Caco-2 (cell line): ENCODE data around the gene ATF7IP. TPM values are rescaled to one million over a fixed set of nuclear protein-coding genes. Genes with fewer than 3 reads are reported as not detected.

ENCODE experiments used
- BruUV-seq: library from RNA; stranded (reverse); fragments of 400-500 nt; replicated peaks from 2 replicates; lab custom pipeline; 2021; lab: Mats Ljungman, UMichigan
- CTCF ChIA-PET: fragments of 300-600 bp; sonication (Branson Sonifier 250); formaldehyde crosslinking; loops from one replicate; lab custom pipeline; 2022; ENCODE audit warnings: antibody characterized with exemption; lab: Charles Lee
- POLR2A ChIA-PET: fragments of 300-600 bp; sonication (Branson Sonifier 250); formaldehyde crosslinking; loops from one replicate; lab custom pipeline; 2022; ENCODE audit warnings: antibody characterized with exemption; lab: Charles Lee
- DNase-seq, 2 experiments: peaks; one replicate each; pipeline versions ENCODE4 v3.0.0 to v3.0.0-alpha.2; 2020 to 2022
- H3K27me3 ChIP-seq: replicated peaks from 2 replicates; pipeline ENCODE4 v1.6.0; 2011; ENCODE audit warnings: low read length; ENCODE audit not compliant: control insufficient read depth, insufficient read depth
- H3K36me3 ChIP-seq: 2 replicates; pipeline ENCODE4 v1.5.1; 2011; ENCODE audit warnings: low read length; ENCODE audit not compliant: control insufficient read depth, insufficient read depth
- H3K4me1 ChIP-seq: fragments of 250-450 bp; sonication (Bioruptor Pico); 2 replicates; pipeline ENCODE4 v1.5.1; 2020; ENCODE audit warnings: mild to moderate bottlenecking
- H3K4me3 ChIP-seq: 2 replicates; pipeline ENCODE4 v1.5.1; 2011; ENCODE audit warnings: low read depth, mild to moderate bottlenecking, control low read depth, low read length
- H3K9me3 ChIP-seq: fragments of 250-450 bp; sonication (Bioruptor Pico); 2 replicates; pipeline ENCODE4 v1.5.1; 2020; ENCODE audit warnings: mild to moderate bottlenecking, moderate library complexity
- H3K27ac Mint-ChIP-seq: one replicate; pipeline ENCODE4 v1.8.0; 2022; ENCODE audit warnings: mixed read lengths; ENCODE audit not compliant: unreplicated experiment
- H3K27me3 Mint-ChIP-seq: one replicate; pipeline ENCODE4 v1.8.0; 2022; ENCODE audit warnings: mixed read lengths; ENCODE audit not compliant: insufficient read depth, unreplicated experiment
- H3K36me3 Mint-ChIP-seq: one replicate; pipeline ENCODE4 v1.8.0; 2022; ENCODE audit warnings: mild to moderate bottlenecking, mixed read lengths; ENCODE audit not compliant: insufficient read depth, unreplicated experiment
- H3K4me1 Mint-ChIP-seq: one replicate; pipeline ENCODE4 v1.8.0; 2022; ENCODE audit warnings: low read depth, mixed read lengths; ENCODE audit not compliant: unreplicated experiment
- H3K4me3 Mint-ChIP-seq: one replicate; pipeline ENCODE4 v1.8.0; 2022; ENCODE audit warnings: mild to moderate bottlenecking, moderate library complexity, mixed read lengths; ENCODE audit not compliant: unreplicated experiment
- H3K9me3 Mint-ChIP-seq: one replicate; pipeline ENCODE4 v1.8.0; 2022; ENCODE audit warnings: mixed read lengths; ENCODE audit not compliant: unreplicated experiment
- CTCF ChIP-seq, 2 experiments: fragments of 200-600 bp in 1 of 2; IDR thresholded peaks; 1 replicate in 1 of 2; 2 replicates in 1 of 2; pipeline versions ENCODE4 v1.5.1 to v1.8.0; 2011 to 2022; ENCODE audit warnings: antibody characterized with exemption in 1 of 2, control low read depth in 1 of 2, inconsistent platforms in 1 of 2, low read depth in 1 of 2, low read length in 1 of 2, mild to moderate bottlenecking in 1 of 2, moderate library complexity in 1 of 2; ENCODE audit not compliant: insufficient read depth in 1 of 2, severe bottlenecking in 1 of 2, unreplicated experiment in 1 of 2
- intact Hi-C: fragments of 100-400 bp; cut with micrococcal nuclease; formaldehyde crosslinking; loops from one replicate; pipeline ENCODE4 v1.10.0; 2022; ENCODE audit not compliant: unreplicated experiment
- total RNA-seq: library from RNA; stranded (reverse); gene quantifications from 2 replicates; pipeline ENCODE4 v1.2.3, GENCODE V29; 2022

Gene ATF7IP
- total RNA-seq, 1 experiment from 2014 or later: 107 TPM

DNA sequence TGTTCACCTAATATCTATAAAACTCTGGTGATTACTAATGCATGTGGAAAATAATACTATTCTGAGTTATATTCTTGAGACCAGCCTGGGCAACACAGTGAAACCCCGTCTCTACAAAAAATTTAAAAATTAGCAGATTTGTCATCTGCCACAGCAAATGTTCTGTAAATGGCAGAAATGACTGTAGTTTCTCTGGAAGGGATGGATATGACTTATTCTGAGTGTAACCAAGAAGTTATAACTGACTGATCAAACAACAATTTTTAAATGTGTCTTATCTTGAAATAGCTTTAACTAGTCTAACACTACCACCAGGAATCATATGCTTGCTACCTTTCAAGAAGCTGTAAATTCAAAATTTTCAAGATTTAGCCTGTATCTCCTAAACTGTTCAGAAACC lies 113.5 kb downstream of the ATF7IP start:
- Histone ChIP-seq H3K4me1 (no peaks in the 10 kb centered on the region), H3K27me3 (no peaks in the 10 kb centered on the region), H3K4me3 (no peak overlapping the region), H3K36me3 (no peaks in the 10 kb centered on the region), H3K9me3 (peaks cover 6% of the 10 kb centered on the region)
- intact Hi-C loops: no loop called here
- no peaks in the 10 kb centered on the region for H3K4me1 Mint-ChIP-seq
- peaks cover 67% of the 10 kb centered on the region for H3K36me3 Mint-ChIP-seq
- CTCF ChIA-PET: no interaction called here
- peaks cover 11% of the 10 kb centered on the region for H3K9me3 Mint-ChIP-seq
- H3K27me3 Mint-ChIP-seq: no peaks in the 10 kb centered on the region
- no peak for DNase-seq
- no TSS peak for BruUV-seq
- H3K27ac Mint-ChIP-seq: no peak overlapping the region
- POLR2A ChIA-PET: no interaction called here
- no peak overlapping the region for H3K4me3 Mint-ChIP-seq
- TF ChIP-seq CTCF (IDR thresholded peaks at IDR 0.05; ENCODE audit: insufficient read depth in 1 of 2, low read depth in 1 of 2, low read length in 1 of 2, severe bottlenecking in 1 of 2, unreplicated experiment in 1 of 2): no peak

DNA sequence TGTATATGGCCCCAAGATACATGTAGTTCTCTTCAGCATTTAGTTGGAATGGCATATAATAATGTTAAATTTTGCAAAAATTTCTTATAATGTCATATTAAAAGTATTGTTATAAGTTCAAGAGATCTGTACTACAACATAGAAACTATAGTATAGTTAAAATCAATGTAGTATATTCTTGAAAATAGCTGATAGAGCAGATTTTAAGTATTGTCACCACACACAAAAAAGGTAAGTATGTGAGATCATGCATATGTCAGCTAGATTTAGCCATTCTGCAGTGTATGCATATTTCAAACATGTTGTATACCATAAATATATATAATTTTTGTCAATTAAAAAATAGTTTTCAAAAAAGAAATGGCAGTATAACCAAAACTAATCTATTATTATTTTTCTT lies 115.7 kb downstream of the ATF7IP start:
- ChIA-PET CTCF (no interaction called here), POLR2A (no interaction called here)
- Histone ChIP-seq H3K36me3 (no peaks in the 10 kb centered on the region), H3K27me3 (no peaks in the 10 kb centered on the region), H3K4me1 (no peaks in the 10 kb centered on the region), H3K4me3 (no peak overlapping the region), H3K9me3 (no peaks in the 10 kb centered on the region)
- no peak for TF ChIP-seq CTCF (IDR thresholded peaks at IDR 0.05; ENCODE audit: insufficient read depth in 1 of 2, low read depth in 1 of 2, low read length in 1 of 2, severe bottlenecking in 1 of 2, unreplicated experiment in 1 of 2)
- no TSS peak for BruUV-seq
- Mint-ChIP-seq H3K4me1 (no peaks in the 10 kb centered on the region), H3K9me3 (no peaks in the 10 kb centered on the region), H3K36me3 (peaks cover 65% of the 10 kb centered on the region), H3K27ac (no peak overlapping the region), H3K4me3 (no peak overlapping the region), H3K27me3 (no peaks in the 10 kb centered on the region)
- DNase-seq: no peak
- intact Hi-C loops: no loop called here

DNA sequence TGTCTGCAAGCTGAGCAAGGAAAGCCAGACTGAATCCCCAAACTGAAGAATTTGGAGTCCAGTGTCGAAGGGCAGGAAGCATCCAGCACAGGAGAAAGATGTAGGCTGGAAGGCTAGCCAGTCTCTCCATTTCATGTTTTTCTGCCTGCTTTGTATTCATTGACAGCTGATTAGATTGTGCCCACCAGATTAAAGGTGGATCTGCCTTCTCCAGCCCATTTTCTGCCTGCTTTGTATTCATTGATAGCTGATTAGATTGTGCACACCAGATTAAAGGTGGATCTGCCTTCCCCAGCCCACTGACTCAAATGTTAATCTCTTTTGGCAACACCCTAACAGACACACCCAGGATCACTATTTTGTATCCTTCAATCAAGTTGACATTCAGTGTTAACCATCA lies 116.9 kb downstream of the ATF7IP start:
- H3K4me1 Mint-ChIP-seq: no peaks in the 10 kb centered on the region
- DNase-seq: no peak
- no peak for TF ChIP-seq CTCF (IDR thresholded peaks at IDR 0.05; ENCODE audit: insufficient read depth in 1 of 2, low read depth in 1 of 2, low read length in 1 of 2, severe bottlenecking in 1 of 2, unreplicated experiment in 1 of 2)
- H3K9me3 Mint-ChIP-seq: no peaks in the 10 kb centered on the region
- H3K36me3 Mint-ChIP-seq: peaks cover 75% of the 10 kb centered on the region
- no peak overlapping the region for H3K4me3 Mint-ChIP-seq
- Histone ChIP-seq H3K27me3 (no peaks in the 10 kb centered on the region), H3K4me3 (no peak overlapping the region), H3K9me3 (no peaks in the 10 kb centered on the region), H3K36me3 (peaks cover under 1% of the 10 kb centered on the region; the same call in 1 of the 2 replicates), H3K4me1 (no peaks in the 10 kb centered on the region)
- H3K27ac Mint-ChIP-seq: no peak overlapping the region
- H3K27me3 Mint-ChIP-seq: no peaks in the 10 kb centered on the region
- no TSS peak for BruUV-seq
- CTCF ChIA-PET: no interaction called here
- POLR2A ChIA-PET: no interaction called here
- intact Hi-C loops: no loop called here
